GM19328 (cell line): Measurements from ENCODE around the gene AP1M1.
"Not testable (repeated sequence)": the region's sequence is repeated elsewhere in the genome, so short reads cannot be mapped to it uniquely, and the experiment has no call there.

ENCODE experiments used
- ATAC-seq: cut with Tn5 transposase; IDR thresholded peaks from one replicate; pipeline ENCODE4 v1.9.1; 2021; ENCODE audit warnings: mild to moderate bottlenecking, moderate library complexity; ENCODE audit not compliant: unreplicated experiment

The AP1M1 gene

DNA sequence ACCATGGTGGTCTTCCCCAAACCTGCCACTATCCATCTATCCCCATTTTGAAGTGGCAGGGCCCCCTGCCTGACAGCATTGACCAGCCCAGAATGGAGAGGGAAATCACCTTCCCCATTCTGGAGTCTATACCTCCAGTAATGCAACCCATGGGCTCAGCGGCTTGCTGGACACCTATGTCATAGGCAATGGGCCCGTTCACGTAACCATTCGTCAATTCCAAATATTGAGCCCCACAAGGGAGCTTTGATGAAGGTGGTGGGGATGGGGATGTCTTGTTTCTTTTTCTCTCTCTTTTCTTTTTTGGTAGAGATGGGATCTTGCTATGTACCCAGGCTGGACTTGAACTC lies 63.1 kb downstream of the AP1M1 start:
- no peak for ATAC-seq

DNA sequence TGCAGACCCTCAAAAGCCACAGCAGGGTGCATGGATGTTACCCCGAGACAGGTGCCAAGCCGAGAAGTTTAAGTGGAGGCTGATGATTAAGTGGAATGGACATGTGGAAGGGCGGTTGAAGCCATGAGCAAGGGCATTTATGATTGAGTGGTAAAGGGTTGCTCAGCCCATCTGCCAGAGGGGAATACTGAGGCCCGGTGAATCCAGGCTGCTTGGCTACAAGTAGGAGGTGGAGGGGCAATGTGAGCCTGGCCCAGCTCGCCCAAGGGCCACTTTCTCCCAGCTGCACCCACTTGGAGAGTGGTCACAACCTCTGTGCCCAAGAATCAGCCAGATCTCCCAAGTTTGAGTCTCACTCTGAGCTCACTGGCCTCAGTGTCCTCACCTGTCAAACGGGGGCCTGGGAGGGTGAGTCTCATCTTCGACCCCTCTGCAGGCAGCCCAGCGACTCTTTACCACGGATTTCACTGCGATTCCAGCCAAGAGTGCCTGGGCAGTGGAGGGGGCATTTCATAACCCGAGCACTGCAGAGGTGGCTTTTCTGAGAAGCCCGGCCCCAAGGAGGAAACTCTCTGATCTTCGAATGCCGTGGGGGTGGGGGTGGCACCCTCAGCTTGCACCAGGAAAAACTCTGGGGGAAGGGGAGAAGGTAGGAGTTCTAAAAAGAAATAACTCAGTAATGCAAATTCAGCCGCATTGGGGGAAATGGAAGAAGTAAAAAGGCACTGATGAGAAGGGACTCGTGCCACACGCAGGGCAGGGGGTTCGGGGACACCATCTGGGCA lies 64.1 kb downstream of the AP1M1 start:
- ATAC-seq, result no peak

DNA sequence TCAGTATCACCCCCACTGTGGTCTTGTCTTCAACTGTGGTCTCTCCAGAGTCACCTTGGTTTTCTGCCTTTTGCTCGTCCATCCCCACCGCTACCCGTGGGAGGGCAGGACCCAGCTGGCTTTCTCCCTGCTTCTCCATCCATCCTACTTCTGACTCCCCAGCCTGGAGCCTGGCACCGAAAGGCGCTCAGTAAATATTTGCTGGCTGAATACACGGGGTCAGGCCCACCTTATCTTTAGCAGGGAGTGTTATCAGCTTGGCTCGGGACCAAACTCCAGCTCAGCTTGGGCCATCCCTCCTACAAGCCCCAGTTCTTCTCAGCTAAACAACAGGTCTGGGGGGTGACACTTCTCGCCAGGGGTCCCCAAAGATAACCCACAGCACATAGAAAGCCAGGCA lies 64.9 kb downstream of the AP1M1 start:
- ATAC-seq, result no peak

DNA sequence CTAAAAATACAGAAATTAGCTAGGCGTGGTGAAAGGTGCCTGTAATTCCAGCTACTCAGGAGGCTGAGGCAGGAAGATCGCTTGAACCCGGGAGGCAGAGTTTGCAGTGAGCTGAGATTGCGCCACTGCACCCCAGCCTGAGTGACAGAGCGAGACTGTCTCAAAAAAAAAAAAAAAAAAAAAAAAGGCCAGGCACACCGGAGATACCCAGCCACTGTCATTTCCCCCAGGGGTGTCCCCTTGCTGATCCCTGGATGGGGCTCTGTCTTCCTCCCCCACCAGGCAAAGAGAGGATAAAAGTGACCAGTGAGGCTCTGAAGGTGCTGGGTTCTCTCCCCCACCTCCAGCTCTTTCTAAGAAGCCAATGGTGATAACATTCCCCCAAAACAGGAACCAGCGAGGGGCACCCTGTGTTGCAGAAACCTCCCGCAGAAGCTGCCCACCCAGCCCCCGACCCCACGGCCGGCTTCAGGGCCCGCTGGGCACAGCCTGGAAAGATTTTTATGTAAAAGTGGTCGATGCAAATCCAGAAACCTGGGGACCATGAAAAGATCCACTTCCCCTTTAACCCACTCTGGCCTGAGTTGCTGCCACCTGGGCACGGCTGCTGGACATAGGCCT lies 65.5 kb downstream of the AP1M1 start:
- no peak for ATAC-seq

DNA sequence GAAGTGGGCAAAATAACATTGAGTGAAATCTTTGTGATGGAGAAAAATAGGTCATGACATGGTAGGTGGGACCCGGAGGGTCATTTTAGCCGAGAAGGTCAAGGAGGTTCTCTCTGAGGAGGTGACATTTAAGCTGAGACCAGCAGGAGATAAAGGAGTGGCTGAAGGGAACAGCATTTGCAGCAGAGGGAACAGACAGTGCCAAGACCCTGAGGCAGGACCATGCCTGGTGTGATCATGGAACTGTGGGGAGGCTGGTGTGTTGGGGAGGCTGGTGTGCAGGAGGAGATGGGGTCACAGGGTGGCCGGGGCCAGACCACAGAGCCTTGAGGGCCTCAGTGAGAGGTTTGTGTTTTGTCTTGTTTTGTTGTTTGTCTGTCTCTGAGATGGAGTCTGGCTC lies 67.5 kb downstream of the AP1M1 start:
- no peak for ATAC-seq

DNA sequence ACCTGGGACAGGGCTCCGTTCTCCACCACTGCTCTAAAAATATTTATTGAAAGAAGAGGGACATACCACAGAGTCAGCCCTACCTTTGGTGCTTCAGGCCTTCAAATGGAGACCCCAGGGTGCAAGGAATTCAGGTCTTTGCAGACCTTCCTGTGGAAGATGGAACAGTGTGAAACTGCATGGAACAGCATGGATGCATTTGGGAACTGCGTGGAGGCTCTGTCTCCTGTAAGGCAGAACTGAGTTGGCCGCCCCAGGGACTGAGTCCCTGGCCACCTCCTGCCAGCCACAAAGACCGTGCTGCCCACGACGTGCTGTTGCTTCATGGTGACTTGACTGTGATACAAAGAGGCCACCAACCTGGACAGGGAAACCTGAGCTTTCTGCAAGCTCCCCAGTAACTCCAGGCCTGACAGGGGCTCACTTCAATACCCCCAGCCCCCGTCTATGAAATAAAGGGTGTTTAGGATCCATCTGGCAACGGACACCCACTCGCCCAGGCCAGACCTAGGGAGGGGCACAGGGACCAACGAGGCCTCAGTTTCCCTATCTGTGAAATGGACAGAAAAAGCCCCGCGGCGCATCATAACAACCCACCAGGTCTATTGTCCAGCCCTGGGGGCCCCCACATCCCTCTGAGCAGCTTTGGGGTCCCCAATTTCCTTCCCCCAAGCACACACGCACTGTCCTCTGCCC lies 68.3 kb downstream of the AP1M1 start:
- ATAC-seq, result no peak

DNA sequence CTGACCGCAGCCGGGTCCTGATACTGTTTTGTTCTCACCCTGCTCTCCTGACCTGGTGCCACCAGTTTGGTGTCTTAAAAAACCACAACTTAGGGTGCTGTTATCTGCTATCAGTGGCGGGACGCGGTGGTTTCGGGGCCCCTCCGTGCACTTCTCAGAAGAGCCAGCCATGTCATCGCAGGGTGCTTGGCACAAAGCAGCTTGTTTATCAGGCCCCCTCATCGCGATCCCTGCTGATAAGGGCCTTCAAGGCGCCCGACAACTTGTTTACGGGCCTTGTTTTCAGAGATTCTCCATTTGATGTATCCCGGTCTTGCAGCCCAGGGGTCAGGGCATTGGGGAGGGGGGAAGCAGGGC lies 68.9 kb downstream of the AP1M1 start:
- no peak for ATAC-seq

DNA sequence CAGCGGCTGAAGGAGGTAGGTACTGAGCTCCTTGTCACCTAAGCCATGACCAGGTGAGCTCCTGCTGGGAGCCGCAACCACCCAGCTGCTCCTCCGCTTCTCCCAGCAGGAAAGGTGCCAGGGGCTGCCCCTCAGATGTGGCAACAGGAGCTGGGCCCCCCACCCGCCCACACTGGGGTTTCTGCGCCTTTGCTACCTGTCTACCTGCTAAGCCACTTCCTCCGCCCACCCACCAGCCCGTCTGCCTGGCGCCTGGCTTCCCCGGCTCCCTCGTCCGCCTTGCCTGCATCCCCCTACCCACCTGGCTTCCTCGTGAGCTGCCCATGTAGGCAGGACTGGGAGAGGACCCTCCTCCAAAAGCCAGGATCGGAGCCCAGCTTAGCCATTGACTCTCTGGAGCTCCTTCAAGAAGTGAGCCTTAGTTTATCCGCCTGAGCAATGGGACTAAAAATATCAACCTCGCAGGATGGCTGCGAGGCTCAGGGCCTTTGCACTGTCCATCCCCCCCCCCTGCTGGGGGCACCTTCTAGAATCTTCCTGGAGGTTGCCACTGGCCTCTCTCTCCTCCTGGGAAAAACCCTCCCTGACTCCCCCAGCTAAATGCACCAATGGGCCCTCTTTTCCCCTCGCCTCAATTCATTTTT lies 71.1 kb downstream of the AP1M1 start:
- ATAC-seq, result no peak

DNA sequence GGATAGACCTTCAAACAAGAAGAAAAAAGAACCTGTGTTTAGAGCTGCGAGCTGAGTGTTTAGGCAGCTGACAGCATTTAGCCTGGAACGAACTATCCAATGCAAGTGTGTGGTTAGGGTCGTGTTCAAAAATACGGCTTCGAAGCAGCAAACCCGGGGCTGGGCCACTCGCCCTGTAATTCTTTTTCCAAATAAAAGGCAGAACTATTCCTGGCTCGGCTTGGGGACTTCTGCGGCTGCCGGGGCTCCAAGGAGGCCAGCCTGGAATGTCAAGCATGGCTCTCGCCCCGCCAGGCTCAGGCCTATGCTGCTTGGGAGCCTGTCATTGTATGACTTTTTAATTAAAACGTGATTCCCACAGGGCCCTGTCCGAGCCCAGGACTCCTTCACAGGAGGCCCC lies 75.2 kb downstream of the AP1M1 start:
- ATAC-seq, result no peak

DNA sequence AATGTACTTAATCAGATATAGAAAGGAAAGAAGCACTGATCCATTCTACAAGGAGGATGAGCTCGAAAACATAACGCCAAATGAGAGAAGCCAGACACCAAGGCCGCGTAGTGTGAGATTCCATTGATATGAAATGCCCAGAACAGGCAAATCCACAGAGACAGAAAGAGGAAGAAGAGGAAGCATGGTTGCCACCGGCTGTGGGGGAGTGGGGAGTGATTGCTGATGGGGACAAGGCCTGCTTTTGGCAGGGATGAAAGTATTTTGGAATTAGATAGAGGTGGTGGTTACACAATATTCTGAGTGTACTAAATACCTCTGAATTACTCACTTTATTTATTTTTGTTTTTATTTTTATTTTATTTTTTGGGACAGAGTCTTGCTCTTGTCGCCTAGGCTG lies 76.7 kb downstream of the AP1M1 start:
- no peak for ATAC-seq

DNA sequence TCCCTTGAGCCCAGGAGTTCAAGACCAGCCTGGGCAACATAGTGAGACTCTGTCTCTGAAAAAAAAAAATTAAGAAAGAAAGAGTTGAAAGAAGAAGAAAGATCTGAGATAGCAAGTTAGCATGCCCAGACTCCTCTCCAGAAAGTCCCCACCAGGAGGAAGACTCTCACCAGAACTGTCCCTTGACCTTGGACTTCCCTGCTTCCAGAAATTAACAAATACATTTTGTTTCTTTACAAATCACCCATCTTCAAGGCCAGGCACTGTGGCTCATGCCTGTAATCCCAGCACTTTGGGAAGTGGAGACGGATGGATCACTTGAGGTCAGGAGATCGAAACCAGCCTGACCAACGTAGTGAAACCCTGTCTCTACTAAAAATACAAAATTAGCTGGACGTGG lies 82.6 kb downstream of the AP1M1 start:
- ATAC-seq, result no peak

DNA sequence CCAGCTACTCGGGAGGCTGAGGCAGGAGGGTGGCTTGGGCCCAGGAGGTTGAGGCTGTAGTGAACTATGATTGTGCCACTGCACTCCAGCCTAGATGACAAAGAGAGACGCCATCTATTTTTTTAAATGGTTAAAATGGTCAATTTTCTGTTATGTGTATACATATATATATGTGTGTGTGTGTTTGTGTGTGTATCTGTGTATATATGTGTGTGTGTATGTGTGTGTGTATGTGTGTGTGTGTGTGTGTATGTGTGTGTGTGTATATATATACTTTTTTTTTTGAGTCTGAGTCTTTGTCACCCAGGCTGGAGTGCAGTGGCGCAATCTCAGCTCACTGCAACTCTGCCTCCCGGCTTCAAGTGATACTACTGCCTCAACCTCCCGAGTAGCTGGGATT lies 84.0 kb downstream of the AP1M1 start:
- ATAC-seq, result no peak

DNA sequence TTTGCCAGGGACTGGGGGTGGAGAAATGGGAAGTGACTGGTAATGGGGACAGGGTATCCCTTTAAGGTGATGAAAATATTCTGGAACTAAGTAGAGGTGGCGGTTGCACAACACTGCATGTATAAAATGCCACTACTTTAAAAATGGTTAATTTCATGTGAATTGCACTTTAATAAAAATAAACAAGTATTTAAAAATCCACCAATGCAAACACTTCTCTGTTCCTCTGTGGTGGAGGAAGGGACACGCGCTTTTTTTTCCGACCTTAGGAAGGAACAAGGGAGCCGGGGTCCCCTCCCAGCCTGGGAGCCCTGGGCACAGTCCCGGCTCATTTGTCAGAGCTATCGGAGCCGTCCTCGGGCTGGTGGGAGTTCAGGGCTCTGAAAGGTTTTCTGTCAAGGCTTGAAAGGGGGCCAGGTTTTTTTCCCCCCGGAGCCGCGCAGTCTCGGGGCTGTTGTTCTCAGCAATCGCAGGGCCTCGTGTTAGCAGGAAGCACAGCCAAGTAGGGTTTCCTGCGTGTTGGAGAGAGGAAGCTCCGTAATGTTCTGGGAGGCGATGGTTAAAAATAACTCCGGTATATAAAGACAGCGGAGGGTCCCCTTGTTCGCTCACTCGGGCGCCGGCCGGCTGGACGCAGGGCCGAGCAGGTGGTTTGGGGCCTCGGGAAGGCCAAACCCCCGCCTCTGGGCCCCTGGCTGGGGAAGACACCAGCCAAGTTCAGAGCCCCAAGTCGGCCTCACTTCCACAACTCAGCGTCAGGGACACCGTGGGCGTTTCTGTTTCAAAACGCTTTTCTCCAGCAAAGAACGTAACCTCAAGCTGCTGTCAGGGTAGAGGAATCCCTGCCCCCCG lies 85.7 kb downstream of the AP1M1 start:
- no peak for ATAC-seq

DNA sequence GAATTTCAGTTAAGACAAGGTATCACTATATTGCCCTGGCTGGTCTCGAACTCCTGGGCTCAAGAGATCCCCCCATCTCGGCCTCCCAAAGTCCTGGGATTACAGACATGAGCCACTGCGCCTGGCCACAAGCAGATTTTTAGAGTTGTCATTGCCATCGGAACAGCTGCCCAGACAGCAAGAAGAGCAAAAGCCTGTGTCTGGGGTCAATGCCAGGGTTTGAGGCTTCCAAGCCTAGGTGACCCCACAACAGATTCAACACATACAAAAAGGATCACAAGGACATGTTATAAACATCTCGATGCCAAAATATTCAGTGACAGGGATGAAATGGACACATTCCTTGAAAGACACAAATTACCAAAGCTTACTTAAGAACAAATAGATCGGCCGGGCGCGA lies 86.8 kb downstream of the AP1M1 start:
- ATAC-seq, result no peak

DNA sequence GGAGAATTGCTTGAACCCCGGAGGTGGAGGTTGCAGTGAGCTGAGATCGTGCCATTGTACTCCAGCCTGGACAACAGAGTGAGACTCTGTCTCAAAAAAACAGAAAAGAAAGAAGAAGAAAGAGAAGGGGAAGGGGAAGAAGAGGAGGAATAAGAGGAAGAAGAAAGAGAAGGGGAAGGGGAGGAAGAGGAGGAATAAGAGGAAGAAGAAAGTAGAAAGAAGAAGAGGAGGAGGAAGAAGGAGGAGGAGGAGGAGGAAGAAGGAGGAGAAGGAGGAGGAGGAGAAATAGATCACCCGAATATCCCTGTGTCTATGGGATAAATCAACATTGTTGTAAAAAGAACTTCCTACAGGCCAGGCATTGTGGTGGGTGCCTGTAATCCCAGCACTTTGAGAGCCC lies 87.4 kb downstream of the AP1M1 start:
- ATAC-seq, result not testable (repeated sequence)

DNA sequence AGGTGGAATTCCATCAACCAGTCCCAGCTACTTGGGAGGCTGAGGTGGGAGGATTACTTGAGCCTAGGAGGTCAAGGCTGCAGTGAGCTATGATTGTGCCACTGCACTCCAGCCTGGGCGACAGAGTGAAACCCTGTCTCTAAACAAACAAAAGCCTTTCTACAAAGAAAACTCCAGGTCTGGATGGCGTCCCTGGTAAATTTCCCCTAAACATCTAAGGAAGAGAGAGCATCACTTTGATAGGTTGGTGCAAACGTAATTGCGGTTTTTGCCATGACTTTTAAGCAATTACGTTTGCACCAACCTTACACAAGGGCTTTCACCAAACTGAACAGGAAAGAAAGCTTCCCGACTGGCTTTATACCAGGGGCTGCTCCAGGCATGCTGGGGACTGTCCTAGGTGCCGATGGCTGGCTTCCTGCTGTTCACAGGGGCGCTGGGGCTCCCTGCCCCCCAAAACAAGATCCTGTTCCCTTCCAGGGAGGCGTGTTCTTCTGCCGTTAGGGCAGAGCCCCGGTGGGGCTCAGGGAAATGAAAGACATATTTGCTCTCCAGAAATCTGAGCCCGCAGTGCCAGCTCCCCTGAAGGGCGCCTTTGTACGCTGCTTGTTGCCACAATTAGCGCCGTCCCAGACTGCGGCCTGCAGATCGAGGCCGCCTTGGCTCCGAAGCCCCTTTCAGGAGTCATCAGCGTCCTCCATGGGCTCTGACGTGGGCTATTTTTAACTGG lies 88.2 kb downstream of the AP1M1 start:
- no peak for ATAC-seq

DNA sequence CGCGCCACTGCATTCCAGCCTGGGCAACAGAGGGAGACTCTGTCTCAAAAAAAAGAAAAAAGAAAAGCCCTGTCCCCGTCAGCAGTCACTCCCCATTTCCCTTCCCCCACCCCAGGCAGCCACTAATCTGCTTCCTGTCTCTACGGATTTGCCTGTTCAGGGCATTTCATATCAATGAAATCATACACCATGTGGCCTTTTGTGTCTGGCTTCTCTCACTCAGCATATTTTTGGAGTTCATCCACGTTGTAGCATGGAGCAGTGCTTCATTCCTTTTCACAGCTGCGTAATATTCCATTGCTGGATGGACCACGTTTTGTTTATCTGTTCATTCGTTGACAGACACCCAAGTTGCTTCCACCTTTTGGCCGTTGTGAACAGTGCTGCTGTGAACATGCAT lies 90.8 kb downstream of the AP1M1 start:
- ATAC-seq, result no peak

DNA sequence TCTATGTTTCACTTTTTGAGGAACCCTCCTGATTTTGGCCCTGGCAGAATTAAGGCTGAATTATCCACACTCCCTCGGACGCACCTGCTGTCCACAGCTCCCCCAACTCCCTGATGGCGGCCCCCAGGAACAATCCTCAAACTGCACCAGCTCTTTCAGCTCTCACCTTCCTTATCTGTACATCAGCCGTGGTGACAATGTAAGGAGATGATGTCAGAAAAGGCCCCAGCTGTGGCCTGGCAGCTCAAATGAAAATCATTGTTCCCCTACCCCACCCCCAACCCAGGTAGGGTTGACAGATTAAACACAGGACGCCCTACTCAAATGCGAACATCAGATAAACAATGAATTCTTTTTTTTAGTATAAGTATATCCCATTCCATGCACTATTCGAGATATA lies 91.9 kb downstream of the AP1M1 start:
- ATAC-seq, result no peak

DNA sequence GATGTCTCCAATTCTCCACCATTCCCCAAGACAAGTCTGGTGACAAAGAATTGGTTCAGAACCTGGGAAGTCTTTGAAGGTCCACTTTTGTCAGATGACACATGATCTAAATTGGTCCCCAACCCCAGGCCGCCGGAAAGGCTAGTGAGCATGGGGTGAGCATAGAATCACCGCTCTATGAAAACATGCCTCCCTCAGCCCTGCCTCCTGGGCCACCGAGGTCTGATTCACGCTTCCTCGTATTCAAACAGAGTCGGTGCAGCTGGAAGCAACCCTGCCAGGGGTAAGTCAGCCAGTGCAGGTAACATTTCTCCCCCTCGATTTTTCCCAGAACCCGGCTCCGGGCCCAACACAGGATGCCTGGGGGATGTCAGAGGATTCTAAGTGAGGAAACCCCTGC lies 93.0 kb downstream of the AP1M1 start:
- ATAC-seq, result no peak
